Measurements from ENCODE around the gene EXOC6. TPM values are rescaled to one million over a fixed set of nuclear protein-coding genes. Genes with fewer than 3 reads are reported as not detected.
A peak's percentile ranks its signal among the peaks of the same experiment; 100 is the strongest.

Gene EXOC6
- total RNA-seq, 1 experiment from 2014 or later, result 5.9 TPM

DNA sequence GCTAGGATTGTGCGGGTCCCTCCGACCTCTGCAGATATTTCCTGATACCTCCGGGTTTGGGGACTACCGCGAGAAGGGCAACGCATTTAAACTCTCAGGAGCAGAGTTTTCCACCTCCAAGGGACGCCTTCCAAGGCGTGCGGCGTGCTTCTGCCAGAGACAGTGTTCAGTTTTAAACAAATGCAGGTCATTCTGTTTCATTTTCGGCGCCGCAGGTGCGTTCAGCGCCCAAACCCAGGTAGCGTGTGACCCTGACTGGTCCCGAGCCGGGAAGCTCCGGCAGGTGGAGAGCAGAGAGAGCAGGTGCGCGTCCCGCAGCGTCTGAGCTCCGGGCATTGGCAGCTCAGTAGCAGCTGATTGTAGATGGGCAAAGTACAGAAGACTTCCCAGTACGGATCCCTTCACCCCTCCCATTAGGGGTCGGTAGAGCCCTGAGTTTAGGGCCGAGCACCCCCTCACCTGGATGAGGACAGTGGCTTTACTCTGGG lies 223.9 kb downstream of the EXOC6 start:
- Histone ChIP-seq H3K9me3 (replicated peaks) (no peaks in the 10 kb centered on the region), H3K4me1 (no peaks in the 10 kb centered on the region), H3K27ac (no peak overlapping the region), H3K27me3 (no peaks in the 10 kb centered on the region), H3K36me3 (no peaks in the 10 kb centered on the region), H3K4me3 (no peak overlapping the region)
- DNase-seq, result no peak

GRCh38 chr10:93072713-93073538 lies 224.6 kb downstream of the EXOC6 start:
- H3K9me3 ChIP-seq (replicated peaks), result no peaks in the 10 kb centered on the region
- no peaks in the 10 kb centered on the region for H3K27me3 ChIP-seq
- H3K27ac ChIP-seq, result no peak overlapping the region
- DNase-seq, result no peak
- H3K36me3 ChIP-seq, result no peaks in the 10 kb centered on the region
- no peaks in the 10 kb centered on the region for H3K4me1 ChIP-seq
- H3K4me3 ChIP-seq, result no peak overlapping the region

DNA sequence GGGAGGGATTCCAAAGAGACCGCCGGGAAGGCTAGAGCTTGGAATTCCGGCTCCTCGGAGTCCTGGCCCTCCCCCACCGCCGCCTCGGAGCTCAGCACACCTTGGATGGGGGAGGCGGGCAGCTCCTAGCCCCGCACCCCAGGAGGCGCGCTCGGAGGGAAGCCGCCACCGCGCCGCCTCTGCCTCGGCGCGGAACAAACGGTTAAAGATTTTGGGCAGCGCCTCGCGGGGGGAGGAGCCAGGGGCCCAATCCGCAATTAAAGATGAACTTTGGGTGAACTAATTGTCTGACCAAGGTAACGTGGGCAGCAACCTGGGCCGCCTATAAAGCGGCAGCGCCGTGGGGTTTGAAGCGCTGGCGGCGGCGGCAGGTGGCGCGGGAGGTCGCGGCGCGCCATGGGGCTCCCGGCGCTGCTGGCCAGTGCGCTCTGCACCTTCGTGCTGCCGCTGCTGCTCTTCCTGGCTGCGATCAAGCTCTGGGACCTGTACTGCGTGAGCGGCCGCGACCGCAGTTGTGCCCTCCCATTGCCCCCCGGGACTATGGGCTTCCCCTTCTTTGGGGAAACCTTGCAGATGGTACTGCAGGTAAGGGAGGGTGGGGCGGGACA lies 225.3 kb downstream of the EXOC6 start, which contains the start of gene CYP26A1:
CYP26A1 (plus strand) TSS at position 355 of the 608 bp plus-strand sequence; CDS start at position 397, 42 bp downstream.
- Histone ChIP-seq H3K9me3 (replicated peaks) (no peaks in the 10 kb centered on the region), H3K27ac (no peak within 1 kb of the TSS), H3K27me3 (no peaks in the 10 kb centered on the region), H3K4me3 (no peak within 1 kb of the TSS), H3K36me3 (no peaks in the 10 kb centered on the region), H3K4me1 (no peaks in the 10 kb centered on the region)
- DNase-seq, result no peak

DNA sequence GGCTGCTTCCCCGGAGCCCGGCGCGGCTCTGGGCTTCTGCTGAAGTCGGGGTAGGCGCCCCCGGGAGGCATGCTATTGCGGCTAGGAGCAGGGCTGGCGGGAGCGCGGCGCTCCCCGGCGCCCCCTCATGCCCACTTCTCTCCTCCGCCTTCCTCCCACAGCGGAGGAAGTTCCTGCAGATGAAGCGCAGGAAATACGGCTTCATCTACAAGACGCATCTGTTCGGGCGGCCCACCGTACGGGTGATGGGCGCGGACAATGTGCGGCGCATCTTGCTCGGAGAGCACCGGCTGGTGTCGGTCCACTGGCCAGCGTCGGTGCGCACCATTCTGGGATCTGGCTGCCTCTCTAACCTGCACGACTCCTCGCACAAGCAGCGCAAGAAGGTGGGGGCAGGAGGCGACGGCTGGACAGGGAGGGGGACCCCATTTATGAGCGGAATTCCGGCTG lies 225.9 kb downstream of the EXOC6 start:
- DNase-seq, result no peak
- no peak overlapping the region for H3K27ac ChIP-seq
- no peaks in the 10 kb centered on the region for H3K4me1 ChIP-seq
- H3K4me3 ChIP-seq, result no peak overlapping the region
- no peaks in the 10 kb centered on the region for H3K36me3 ChIP-seq
- no peaks in the 10 kb centered on the region for H3K27me3 ChIP-seq
- no peaks in the 10 kb centered on the region for H3K9me3 ChIP-seq (replicated peaks)

DNA sequence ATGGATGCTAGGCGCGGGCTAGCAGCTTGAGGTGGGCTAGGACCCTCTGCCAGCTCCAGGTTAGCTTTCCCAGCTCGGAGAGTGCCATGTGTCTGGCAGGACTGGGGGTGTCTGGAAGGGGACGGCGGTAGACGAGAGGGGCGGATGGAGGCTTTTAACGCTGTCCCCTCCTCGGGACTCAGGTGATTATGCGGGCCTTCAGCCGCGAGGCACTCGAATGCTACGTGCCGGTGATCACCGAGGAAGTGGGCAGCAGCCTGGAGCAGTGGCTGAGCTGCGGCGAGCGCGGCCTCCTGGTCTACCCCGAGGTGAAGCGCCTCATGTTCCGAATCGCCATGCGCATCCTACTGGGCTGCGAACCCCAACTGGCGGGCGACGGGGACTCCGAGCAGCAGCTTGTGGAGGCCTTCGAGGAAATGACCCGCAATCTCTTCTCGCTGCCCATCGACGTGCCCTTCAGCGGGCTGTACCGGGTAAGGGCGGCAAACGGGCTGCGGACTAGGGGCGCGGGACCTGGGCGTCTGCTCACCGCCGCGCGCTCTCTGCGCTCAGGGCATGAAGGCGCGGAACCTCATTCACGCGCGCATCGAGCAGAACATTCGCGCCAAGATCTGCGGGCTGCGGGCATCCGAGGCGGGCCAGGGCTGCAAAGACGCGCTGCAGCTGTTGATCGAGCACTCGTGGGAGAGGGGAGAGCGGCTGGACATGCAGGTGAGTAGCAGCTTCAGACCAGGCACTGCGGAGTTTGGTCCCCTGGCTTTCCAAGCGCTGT lies 226.5 kb downstream of the EXOC6 start:
- no peak for DNase-seq

GRCh38 chr10:93075369-93076221 lies 227.3 kb downstream of the EXOC6 start:
- H3K9me3 ChIP-seq (replicated peaks), result no peaks in the 10 kb centered on the region
- H3K27me3 ChIP-seq, result no peaks in the 10 kb centered on the region
- DNase-seq, result no peak
- H3K36me3 ChIP-seq, result no peaks in the 10 kb centered on the region
- no peak overlapping the region for H3K27ac ChIP-seq
- H3K4me1 ChIP-seq, result no peaks in the 10 kb centered on the region
- no peak overlapping the region for H3K4me3 ChIP-seq

More for the DNA sequence above, 226.5 kb downstream of the EXOC6 start:
- no peaks in the 10 kb centered on the region for H3K27me3 ChIP-seq
- H3K4me1 ChIP-seq, result no peaks in the 10 kb centered on the region
- no peak overlapping the region for H3K4me3 ChIP-seq
- no peaks in the 10 kb centered on the region for H3K9me3 ChIP-seq (replicated peaks)
- H3K27ac ChIP-seq, result no peak overlapping the region
- no peaks in the 10 kb centered on the region for H3K36me3 ChIP-seq

DNA sequence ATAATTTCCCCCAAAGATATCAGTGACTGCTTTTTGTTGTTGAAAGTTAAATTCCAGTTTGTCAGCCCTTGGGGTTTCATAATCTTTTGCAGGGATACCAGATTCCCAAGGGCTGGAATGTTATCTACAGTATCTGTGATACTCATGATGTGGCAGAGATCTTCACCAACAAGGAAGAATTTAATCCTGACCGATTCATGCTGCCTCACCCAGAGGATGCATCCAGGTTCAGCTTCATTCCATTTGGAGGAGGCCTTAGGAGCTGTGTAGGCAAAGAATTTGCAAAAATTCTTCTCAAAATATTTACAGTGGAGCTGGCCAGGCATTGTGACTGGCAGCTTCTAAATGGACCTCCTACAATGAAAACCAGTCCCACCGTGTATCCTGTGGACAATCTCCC lies 228.6 kb downstream of the EXOC6 start:
- Histone ChIP-seq H3K9me3 (replicated peaks) (no peaks in the 10 kb centered on the region), H3K27me3 (no peaks in the 10 kb centered on the region), H3K4me1 (no peaks in the 10 kb centered on the region; the same call in 1 of the 2 replicates), H3K27ac (no peak overlapping the region), H3K36me3 (no peaks in the 10 kb centered on the region), H3K4me3 (no peak overlapping the region)
- no peak for DNase-seq

DNA sequence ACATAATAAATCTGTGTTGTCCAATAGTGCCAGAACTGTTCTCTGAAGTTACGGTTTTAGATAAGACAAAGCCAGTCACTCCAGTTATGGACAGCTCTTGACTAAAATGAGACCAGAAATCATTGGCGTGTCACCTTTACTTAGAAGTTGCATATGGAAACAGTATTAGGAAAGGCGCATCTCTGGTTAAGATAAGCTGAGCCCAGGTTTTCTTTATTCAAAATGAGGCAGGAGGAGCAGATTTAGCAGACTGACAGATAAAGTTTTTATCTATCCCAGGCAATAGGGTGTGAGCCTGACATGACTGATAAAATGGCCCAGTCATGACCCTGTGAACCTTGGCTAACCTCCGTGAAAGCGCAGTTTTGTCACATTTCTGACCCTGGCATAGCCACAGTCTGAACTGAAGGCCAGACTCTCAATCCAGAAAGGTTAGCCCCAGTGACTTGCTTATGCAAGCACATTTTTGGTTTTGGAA lies 229.6 kb downstream of the EXOC6 start:
- H3K27ac ChIP-seq, result no peak overlapping the region
- H3K4me1 ChIP-seq, result no peaks in the 10 kb centered on the region; the same call in 1 of the 2 replicates
- DNase-seq, result no peak
- H3K4me3 ChIP-seq, result no peak overlapping the region
- no peaks in the 10 kb centered on the region for H3K9me3 ChIP-seq (replicated peaks)
- no peaks in the 10 kb centered on the region for H3K27me3 ChIP-seq
- H3K36me3 ChIP-seq, result no peaks in the 10 kb centered on the region

- H3K4me3 ChIP-seq, result no peak overlapping the region
These were observed 231.5 kb downstream of the EXOC6 start for GRCh38 chr10:93079663-93080349.

GRCh38 chr10:93080350-93081046 lies 232.2 kb downstream of the EXOC6 start:
- Histone ChIP-seq H3K4me1 (no peaks in the 10 kb centered on the region; the same call in 1 of the 2 replicates), H3K9me3 (replicated peaks) (no peaks in the 10 kb centered on the region), H3K4me3 (no peak overlapping the region), H3K36me3 (no peaks in the 10 kb centered on the region), H3K27me3 (no peaks in the 10 kb centered on the region), H3K27ac (no peak overlapping the region)
- peak; percentile 40 to 68 for DNase-seq

More at GRCh38 chr10:93079663-93080349, 231.5 kb downstream of the EXOC6 start:
- Histone ChIP-seq H3K36me3 (no peaks in the 10 kb centered on the region), H3K27me3 (no peaks in the 10 kb centered on the region), H3K4me1 (no peaks in the 10 kb centered on the region; the same call in 1 of the 2 replicates), H3K27ac (no peak overlapping the region), H3K9me3 (replicated peaks) (no peaks in the 10 kb centered on the region)
- no peak for DNase-seq

- Histone ChIP-seq H3K27ac (no peak overlapping the region), H3K9me3 (replicated peaks) (no peaks in the 10 kb centered on the region), H3K36me3 (no peaks in the 10 kb centered on the region), H3K27me3 (no peaks in the 10 kb centered on the region), H3K4me3 (no peak overlapping the region; the same call in 1 of the 2 replicates), H3K4me1 (no peaks in the 10 kb centered on the region; the same call in 1 of the 2 replicates)
- peak in 1 of 2 experiments; percentile 22 for DNase-seq
These were observed 233.0 kb downstream of the EXOC6 start for GRCh38 chr10:93081318-93081717.

DNA sequence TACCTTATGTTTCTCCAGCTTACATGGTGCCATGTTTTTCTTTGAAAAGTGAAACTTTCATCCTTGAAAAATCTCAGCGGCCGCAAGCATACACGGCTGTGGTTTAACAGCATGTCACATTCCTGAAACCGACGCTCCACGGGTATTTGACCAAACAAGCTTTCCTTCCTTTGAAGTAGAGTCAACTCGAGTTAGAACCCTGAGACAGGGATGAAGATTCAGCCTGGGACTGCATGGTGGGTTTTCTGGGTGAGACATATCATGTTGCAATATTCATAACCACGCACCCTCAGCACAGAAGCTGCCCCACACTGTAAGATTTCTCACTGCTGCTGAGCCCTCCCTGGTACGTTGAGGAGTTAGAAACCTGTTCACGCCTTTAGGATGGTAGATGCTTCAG lies 233.5 kb downstream of the EXOC6 start:
- DNase-seq, result peak; percentile 34 to 54
- no peak overlapping the region for H3K27ac ChIP-seq
- H3K36me3 ChIP-seq, result no peaks in the 10 kb centered on the region
- H3K27me3 ChIP-seq, result no peaks in the 10 kb centered on the region
- H3K4me3 ChIP-seq, result no peak overlapping the region; the same call in 1 of the 2 replicates
- H3K9me3 ChIP-seq (replicated peaks), result no peaks in the 10 kb centered on the region
- H3K4me1 ChIP-seq, result no peaks in the 10 kb centered on the region; the same call in 1 of the 2 replicates

All from SJCRH30 (cell line).